Activated T-cell treated with anti-CD3 and anti-CD28 coated beads, Interleukin-2, amount 50 U/mL, for 24 hours (primary cell): ENCODE results near the gene HPSE.
"Not testable (repeated sequence)": the region's sequence is repeated elsewhere in the genome, so short reads cannot be mapped to it uniquely, and the experiment has no call there.

Source experiments
- DNase-seq: peaks from one replicate; pipeline ENCODE4 v3.0.0-alpha.2; 2020
- H3K27ac Mint-ChIP-seq: 2 replicates; pipeline ENCODE4 v1.8.0; 2020; ENCODE audit warnings: mild to moderate bottlenecking, mixed read lengths
- H3K27me3 Mint-ChIP-seq: 2 replicates; pipeline ENCODE4 v1.8.0; 2020; ENCODE audit warnings: mixed read lengths
- H3K36me3 Mint-ChIP-seq: 2 replicates; pipeline ENCODE4 v1.8.0; 2020; ENCODE audit warnings: low read depth, mixed read lengths
- H3K4me1 Mint-ChIP-seq: 2 replicates; pipeline ENCODE4 v1.8.0; 2020; ENCODE audit warnings: low read depth, mixed read lengths
- H3K4me3 Mint-ChIP-seq: 2 replicates; pipeline ENCODE4 v1.8.0; 2020; ENCODE audit warnings: mild to moderate bottlenecking, moderate library complexity, mixed read lengths
- H3K9me3 Mint-ChIP-seq: 2 replicates; pipeline ENCODE4 v1.8.0; 2020; ENCODE audit warnings: mixed read lengths

The HPSE gene

GRCh38 chr4:83356899-83357661, 22.4 kb upstream of the HPSE start:
- no peak for DNase-seq
- no peaks in the 10 kb centered on the region for H3K36me3 Mint-ChIP-seq
- peak overlapping the region; percentile 95 for H3K27ac Mint-ChIP-seq
- H3K4me3 Mint-ChIP-seq = peak overlapping the region; percentile 31
- peaks cover 9% of the 10 kb centered on the region for H3K9me3 Mint-ChIP-seq
- peaks cover 31% of the 10 kb centered on the region for H3K4me1 Mint-ChIP-seq
- H3K27me3 Mint-ChIP-seq = no peaks in the 10 kb centered on the region

- no peak for DNase-seq
- no peaks in the 10 kb centered on the region for H3K27me3 Mint-ChIP-seq
- peaks cover 22% of the 10 kb centered on the region for H3K9me3 Mint-ChIP-seq
- no peak overlapping the region for H3K27ac Mint-ChIP-seq
- H3K4me1 Mint-ChIP-seq = peaks cover 49% of the 10 kb centered on the region
- no peak overlapping the region for H3K4me3 Mint-ChIP-seq
- H3K36me3 Mint-ChIP-seq = peaks cover 6% of the 10 kb centered on the region
These were observed 18.9 kb upstream of the HPSE start for GRCh38 chr4:83353516-83353915.

GRCh38 chr4:83348074-83348473, 13.4 kb upstream of the HPSE start:
- peaks cover 33% of the 10 kb centered on the region for H3K9me3 Mint-ChIP-seq
- peaks cover 14% of the 10 kb centered on the region for H3K36me3 Mint-ChIP-seq
- H3K4me3 Mint-ChIP-seq = no peak overlapping the region
- H3K4me1 Mint-ChIP-seq = peaks cover 30% of the 10 kb centered on the region
- H3K27ac Mint-ChIP-seq = no peak overlapping the region
- no peak for DNase-seq
- no peaks in the 10 kb centered on the region for H3K27me3 Mint-ChIP-seq

GRCh38 chr4:83342476-83342875, 7.8 kb upstream of the HPSE start:
- Mint-ChIP-seq H3K27me3 (no peaks in the 10 kb centered on the region), H3K4me1 (peaks cover 28% of the 10 kb centered on the region), H3K4me3 (no peak overlapping the region), H3K27ac (no peak overlapping the region), H3K9me3 (peaks cover 20% of the 10 kb centered on the region), H3K36me3 (peaks cover 6% of the 10 kb centered on the region)
- no peak for DNase-seq

- H3K4me1 Mint-ChIP-seq = peaks cover 26% of the 10 kb centered on the region
- peak overlapping the region; percentile 86 for H3K27ac Mint-ChIP-seq
- peaks cover 6% of the 10 kb centered on the region for H3K9me3 Mint-ChIP-seq
- peak overlapping the region; percentile 40 for H3K4me3 Mint-ChIP-seq
- DNase-seq = peak; percentile 43
- H3K36me3 Mint-ChIP-seq = no peaks in the 10 kb centered on the region
- H3K27me3 Mint-ChIP-seq = peaks cover 1% of the 10 kb centered on the region
These were observed 6.2 kb upstream of the HPSE start for GRCh38 chr4:83340692-83341343.

GRCh38 chr4:83339573-83339972, 4.9 kb upstream of the HPSE start:
- Mint-ChIP-seq H3K4me1 (peaks cover 36% of the 10 kb centered on the region), H3K9me3 (peaks cover 5% of the 10 kb centered on the region), H3K36me3 (no peaks in the 10 kb centered on the region), H3K27me3 (peaks cover 9% of the 10 kb centered on the region), H3K27ac (no peak overlapping the region), H3K4me3 (no peak overlapping the region)
- DNase-seq = no peak

GRCh38 chr4:83335701-83336100, 1.1 kb upstream of the HPSE start:
- DNase-seq = no peak
- Mint-ChIP-seq H3K36me3 (no peaks in the 10 kb centered on the region), H3K4me3 (peak overlapping the region; percentile 82), H3K27me3 (peaks cover 9% of the 10 kb centered on the region), H3K27ac (no peak overlapping the region), H3K9me3 (peaks cover 5% of the 10 kb centered on the region), H3K4me1 (peaks cover 38% of the 10 kb centered on the region)

- H3K4me3 Mint-ChIP-seq = no peak overlapping the region
- peaks cover 32% of the 10 kb centered on the region for H3K4me1 Mint-ChIP-seq
These were observed 2.7 kb downstream of the HPSE start for GRCh38 chr4:83331956-83332355.

GRCh38 chr4:83329521-83330110, 5.0 kb downstream of the HPSE start:
- no peaks in the 10 kb centered on the region for H3K9me3 Mint-ChIP-seq
- no peaks in the 10 kb centered on the region for H3K36me3 Mint-ChIP-seq
- H3K27me3 Mint-ChIP-seq = no peaks in the 10 kb centered on the region
- no peak for DNase-seq
- H3K27ac Mint-ChIP-seq = no peak overlapping the region
- no peak overlapping the region for H3K4me3 Mint-ChIP-seq
- peaks cover 22% of the 10 kb centered on the region for H3K4me1 Mint-ChIP-seq

More at GRCh38 chr4:83331956-83332355, 2.7 kb downstream of the HPSE start:
- no peak for DNase-seq
- Mint-ChIP-seq H3K27me3 (peaks cover 9% of the 10 kb centered on the region), H3K36me3 (no peaks in the 10 kb centered on the region), H3K9me3 (no peaks in the 10 kb centered on the region), H3K27ac (no peak overlapping the region)

GRCh38 chr4:83328521-83329187, 6.0 kb downstream of the HPSE start:
- no peak overlapping the region for H3K4me3 Mint-ChIP-seq
- no peak overlapping the region for H3K27ac Mint-ChIP-seq
- no peaks in the 10 kb centered on the region for H3K27me3 Mint-ChIP-seq
- DNase-seq = no peak
- no peaks in the 10 kb centered on the region for H3K36me3 Mint-ChIP-seq
- H3K9me3 Mint-ChIP-seq = no peaks in the 10 kb centered on the region
- peaks cover 13% of the 10 kb centered on the region for H3K4me1 Mint-ChIP-seq

- Mint-ChIP-seq H3K36me3 (peaks cover 6% of the 10 kb centered on the region), H3K9me3 (no peaks in the 10 kb centered on the region), H3K4me3 (no peak overlapping the region), H3K27me3 (no peaks in the 10 kb centered on the region), H3K27ac (no peak overlapping the region), H3K4me1 (peaks cover 2% of the 10 kb centered on the region)
- no peak for DNase-seq
These were observed 8.1 kb downstream of the HPSE start for GRCh38 chr4:83326546-83326945.

- not testable (repeated sequence) for H3K4me1 Mint-ChIP-seq, H3K9me3 Mint-ChIP-seq, H3K4me3 Mint-ChIP-seq, H3K27me3 Mint-ChIP-seq, DNase-seq, H3K27ac Mint-ChIP-seq
- H3K36me3 Mint-ChIP-seq = peaks cover 12% of the 10 kb centered on the region
These were observed 9.3 kb downstream of the HPSE start for GRCh38 chr4:83325306-83325705.

GRCh38 chr4:83323136-83323535, 11.5 kb downstream of the HPSE start:
- H3K4me3 Mint-ChIP-seq = no peak overlapping the region
- H3K9me3 Mint-ChIP-seq = no peaks in the 10 kb centered on the region
- H3K27ac Mint-ChIP-seq = no peak overlapping the region
- peaks cover 29% of the 10 kb centered on the region for H3K36me3 Mint-ChIP-seq
- peaks cover 9% of the 10 kb centered on the region for H3K4me1 Mint-ChIP-seq
- no peaks in the 10 kb centered on the region for H3K27me3 Mint-ChIP-seq
- DNase-seq = no peak

GRCh38 chr4:83320548-83320947, 14.1 kb downstream of the HPSE start:
- Mint-ChIP-seq H3K36me3 (peaks cover 49% of the 10 kb centered on the region), H3K27ac (peak overlapping the region; percentile 69)
- no peak for DNase-seq

More at GRCh38 chr4:83320548-83320947, 14.1 kb downstream of the HPSE start:
- Mint-ChIP-seq H3K27me3 (no peaks in the 10 kb centered on the region), H3K4me3 (no peak overlapping the region), H3K4me1 (peaks cover 9% of the 10 kb centered on the region), H3K9me3 (no peaks in the 10 kb centered on the region)
